Left kidney (tissue), 2 donors: Measurements from ENCODE around the gene AKAP9. TPM values are rescaled to one million over a fixed set of nuclear protein-coding genes. Genes with fewer than 3 reads are reported as not detected.
"Not testable (repeated sequence)": the region's sequence is repeated elsewhere in the genome, so short reads cannot be mapped to it uniquely, and the experiment has no call there.

Source experiments
- DNase-seq: peaks from one replicate; pipeline ENCODE4 v3.0.0-alpha.2; 2013
- polyA plus RNA-seq: library from polyadenylated mRNA; unstranded; fragments of 120-200 nt; gene quantifications from one replicate; pipeline ENCODE4 v1.2.1, GENCODE V29; 2013; ENCODE audit not compliant: insufficient read length

Gene AKAP9
- polyA plus RNA-seq, 1 donor: 121 TPM

GRCh38 chr7:92002720-92003119 is 62.1 kb downstream of the AKAP9 start:
- no peak for DNase-seq

GRCh38 chr7:92006046-92006445 is 65.4 kb downstream of the AKAP9 start:
- no peak for DNase-seq

GRCh38 chr7:92010215-92010614 is 69.6 kb downstream of the AKAP9 start:
- DNase-seq: no peak

- DNase-seq: no peak
Measured at GRCh38 chr7:92013611-92014010, 72.9 kb downstream of the AKAP9 start.

GRCh38 chr7:92020636-92021035 is 80.0 kb downstream of the AKAP9 start:
- DNase-seq: no peak

- no peak for DNase-seq
Measured at GRCh38 chr7:92025260-92025659, 84.6 kb downstream of the AKAP9 start.

- DNase-seq: not testable (repeated sequence)
Measured at GRCh38 chr7:92026635-92027034, 86.0 kb downstream of the AKAP9 start.

- not testable (repeated sequence) for DNase-seq
Measured at GRCh38 chr7:92027128-92027527, 86.5 kb downstream of the AKAP9 start.

GRCh38 chr7:92028226-92028625 is 87.6 kb downstream of the AKAP9 start:
- DNase-seq: no peak

- DNase-seq: no peak
Measured at GRCh38 chr7:92028686-92029085, 88.0 kb downstream of the AKAP9 start.

GRCh38 chr7:92034116-92034515 is 93.5 kb downstream of the AKAP9 start:
- no peak for DNase-seq

GRCh38 chr7:92035576-92035975 is 94.9 kb downstream of the AKAP9 start:
- DNase-seq: no peak

GRCh38 chr7:92039900-92040299 is 99.2 kb downstream of the AKAP9 start:
- no peak for DNase-seq

GRCh38 chr7:92042056-92042737 is 101.5 kb downstream of the AKAP9 start:
- DNase-seq: no peak

- no peak for DNase-seq
Measured at GRCh38 chr7:92043098-92043497, 102.4 kb downstream of the AKAP9 start.

- DNase-seq: no peak
Measured at GRCh38 chr7:92043637-92044036, 103.0 kb downstream of the AKAP9 start.

GRCh38 chr7:92044148-92044547 is 103.5 kb downstream of the AKAP9 start:
- DNase-seq: no peak

- no peak for DNase-seq
Measured at GRCh38 chr7:92044940-92045339, 104.3 kb downstream of the AKAP9 start.

- DNase-seq: no peak
Measured at GRCh38 chr7:92051655-92052054, 111.0 kb downstream of the AKAP9 start.

GRCh38 chr7:92052159-92052558 is 111.5 kb downstream of the AKAP9 start:
- no peak for DNase-seq

GRCh38 chr7:92052684-92053083 is 112.0 kb downstream of the AKAP9 start:
- DNase-seq: no peak

- DNase-seq: no peak
Measured at GRCh38 chr7:92053312-92053711, 112.7 kb downstream of the AKAP9 start.

- DNase-seq: no peak
Measured at GRCh38 chr7:92056286-92056685, 115.6 kb downstream of the AKAP9 start.

- DNase-seq: peak; percentile 26
Measured at GRCh38 chr7:92057375-92057774, 116.7 kb downstream of the AKAP9 start.

- no peak for DNase-seq
Measured at GRCh38 chr7:92058040-92058439, 117.4 kb downstream of the AKAP9 start.
